Activated naive CD8-positive, alpha-beta T cell (primary cell): Measurements from ENCODE around the gene KEL.

Source experiments
- H3K27ac Mint-ChIP-seq: one replicate; pipeline ENCODE4 v1.8.0; 2021; ENCODE audit warnings: mixed read lengths
- H3K27me3 Mint-ChIP-seq: one replicate; pipeline ENCODE4 v1.8.0; 2021; ENCODE audit warnings: mixed read lengths
- H3K36me3 Mint-ChIP-seq: one replicate; pipeline ENCODE4 v1.8.0; 2021; ENCODE audit warnings: mixed read lengths
- H3K4me1 Mint-ChIP-seq: one replicate; pipeline ENCODE4 v1.8.0; 2021; ENCODE audit warnings: low read depth, mixed read lengths
- H3K4me3 Mint-ChIP-seq: one replicate; pipeline ENCODE4 v1.8.0; 2021; ENCODE audit warnings: mild to moderate bottlenecking, mixed read lengths
- H3K9me3 Mint-ChIP-seq: one replicate; pipeline ENCODE4 v1.8.0; 2021; ENCODE audit warnings: low read depth, mixed read lengths

The KEL gene

DNA sequence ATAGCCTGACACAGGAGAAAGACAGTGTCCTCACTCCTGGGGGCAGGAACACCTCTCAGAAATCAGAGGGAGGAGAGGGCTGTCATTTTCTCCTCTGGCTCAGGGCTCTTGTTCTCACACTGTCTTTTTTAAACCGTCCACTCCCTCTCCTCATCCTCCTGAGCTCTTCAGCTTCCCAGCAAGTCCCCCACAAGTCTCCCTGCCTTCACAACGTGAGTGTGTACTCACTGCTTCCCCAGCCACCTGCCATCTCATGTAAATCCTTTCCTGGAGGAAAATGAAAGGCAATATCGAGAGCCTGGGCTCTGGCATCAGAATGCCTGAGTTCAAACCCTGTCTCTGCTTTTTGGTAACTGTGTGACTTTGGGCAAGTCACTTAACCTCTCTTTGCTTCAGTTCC is 17.2 kb downstream of the KEL start:
- Mint-ChIP-seq H3K4me3 (no peak overlapping the region), H3K4me1 (no peaks in the 10 kb centered on the region), H3K27ac (no peak overlapping the region), H3K27me3 (peaks cover 2% of the 10 kb centered on the region), H3K36me3 (no peaks in the 10 kb centered on the region), H3K9me3 (no peaks in the 10 kb centered on the region)

DNA sequence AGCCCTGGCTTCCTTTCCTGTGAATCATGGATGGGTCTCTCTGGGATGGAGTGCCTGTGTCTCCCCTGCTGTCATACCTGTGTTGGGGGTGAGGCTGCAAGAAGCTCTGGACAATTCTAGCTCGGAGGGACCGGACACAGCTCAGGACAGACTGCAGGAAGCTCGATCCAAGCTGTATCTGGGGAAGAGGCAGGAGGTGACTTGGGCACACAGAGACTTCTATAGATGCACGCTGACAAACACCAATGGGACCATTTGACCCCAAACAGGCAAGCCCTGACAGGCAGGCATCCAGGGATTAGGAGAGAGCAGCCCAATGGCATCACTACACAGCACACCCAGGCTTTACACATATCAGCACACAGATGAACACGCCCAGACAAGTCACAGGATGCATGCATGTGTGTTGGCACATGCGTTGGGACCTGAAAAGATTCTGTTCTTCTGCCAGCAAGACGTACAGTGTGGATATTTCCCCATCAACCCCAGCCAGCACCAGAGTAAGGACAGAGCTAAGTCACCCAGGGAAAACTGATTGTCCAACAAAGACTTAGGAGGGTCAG is 18.4 kb downstream of the KEL start:
- no peaks in the 10 kb centered on the region for H3K36me3 Mint-ChIP-seq
- no peak overlapping the region for H3K4me3 Mint-ChIP-seq
- H3K27ac Mint-ChIP-seq = no peak overlapping the region
- no peaks in the 10 kb centered on the region for H3K4me1 Mint-ChIP-seq
- H3K27me3 Mint-ChIP-seq = peaks cover 2% of the 10 kb centered on the region
- H3K9me3 Mint-ChIP-seq = no peaks in the 10 kb centered on the region

DNA sequence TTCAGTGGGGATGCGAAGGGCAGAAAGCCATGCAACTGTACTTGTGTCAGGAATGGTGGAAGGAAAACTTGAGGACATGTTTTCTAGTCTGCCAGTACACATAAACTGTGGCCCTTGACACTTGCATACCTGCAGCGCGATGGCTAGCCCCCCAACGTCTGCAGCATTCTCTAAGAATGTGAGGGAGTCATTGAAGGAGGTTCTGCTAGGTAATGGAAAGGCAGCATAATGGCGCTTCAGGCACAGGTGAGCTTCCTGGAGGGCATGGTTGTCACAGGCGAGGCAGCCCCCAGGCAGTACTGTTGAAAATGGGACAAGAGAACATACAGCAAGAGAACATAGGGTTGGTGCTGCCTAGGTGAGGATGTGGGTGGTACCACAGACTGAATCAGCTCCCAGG is 19.4 kb downstream of the KEL start:
- no peaks in the 10 kb centered on the region for H3K4me1 Mint-ChIP-seq
- no peak overlapping the region for H3K4me3 Mint-ChIP-seq
- H3K27me3 Mint-ChIP-seq = peaks cover 2% of the 10 kb centered on the region
- H3K27ac Mint-ChIP-seq = no peak overlapping the region
- H3K36me3 Mint-ChIP-seq = no peaks in the 10 kb centered on the region
- H3K9me3 Mint-ChIP-seq = no peaks in the 10 kb centered on the region

DNA sequence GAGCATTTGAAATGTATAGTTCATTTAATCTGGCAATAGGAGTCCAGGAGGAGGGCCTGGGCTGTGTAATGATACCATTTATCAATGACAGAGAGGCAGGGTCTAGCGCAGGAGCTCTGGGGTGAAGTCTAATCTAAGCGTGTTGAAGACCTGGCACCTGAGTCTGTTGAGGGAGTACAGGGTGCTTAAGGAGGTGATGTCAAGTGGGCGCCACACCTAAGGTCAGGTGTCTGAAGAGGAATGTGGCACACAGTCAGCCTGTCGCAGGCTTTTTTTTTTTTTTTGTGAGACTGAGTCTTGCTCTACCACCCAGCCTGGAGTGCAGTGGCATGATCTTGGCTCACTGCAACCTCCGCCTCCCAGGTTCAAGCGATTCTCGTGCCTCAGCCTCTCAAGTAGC is 20.6 kb downstream of the KEL start:
- H3K4me1 Mint-ChIP-seq = no peaks in the 10 kb centered on the region
- H3K27me3 Mint-ChIP-seq = no peaks in the 10 kb centered on the region
- no peaks in the 10 kb centered on the region for H3K9me3 Mint-ChIP-seq
- no peaks in the 10 kb centered on the region for H3K36me3 Mint-ChIP-seq
- H3K4me3 Mint-ChIP-seq = no peak overlapping the region
- no peak overlapping the region for H3K27ac Mint-ChIP-seq

DNA sequence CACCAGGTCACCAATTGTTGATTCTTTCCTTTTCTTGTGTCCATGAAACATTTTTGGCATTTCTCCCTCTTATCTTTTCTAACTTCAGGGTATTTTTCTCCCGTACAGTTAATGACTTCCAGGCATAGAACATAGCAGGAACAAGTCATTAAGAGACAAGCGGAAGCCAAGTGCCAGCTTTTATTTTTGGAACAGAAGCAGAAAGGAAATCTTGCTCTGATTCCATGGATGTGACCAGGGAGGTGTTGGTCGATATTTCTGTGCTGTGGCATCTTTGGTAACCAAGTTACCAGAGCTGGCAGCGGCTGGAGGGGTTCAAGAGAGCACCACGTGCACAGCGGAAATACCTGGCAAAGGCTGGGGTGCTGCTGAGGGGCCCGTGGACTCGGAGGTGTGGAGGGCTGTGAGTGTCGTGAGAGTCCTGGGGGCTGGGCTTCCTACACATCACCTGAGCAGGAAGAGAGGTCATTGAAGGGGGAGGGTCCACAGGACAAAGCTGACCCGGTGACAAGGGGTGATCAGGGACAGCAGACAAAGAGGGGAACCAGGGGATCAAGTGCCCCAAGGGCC is 21.1 kb downstream of the KEL start:
- H3K4me3 Mint-ChIP-seq = no peak overlapping the region
- no peaks in the 10 kb centered on the region for H3K27me3 Mint-ChIP-seq
- no peak overlapping the region for H3K27ac Mint-ChIP-seq
- no peaks in the 10 kb centered on the region for H3K9me3 Mint-ChIP-seq
- no peaks in the 10 kb centered on the region for H3K36me3 Mint-ChIP-seq
- H3K4me1 Mint-ChIP-seq = no peaks in the 10 kb centered on the region

DNA sequence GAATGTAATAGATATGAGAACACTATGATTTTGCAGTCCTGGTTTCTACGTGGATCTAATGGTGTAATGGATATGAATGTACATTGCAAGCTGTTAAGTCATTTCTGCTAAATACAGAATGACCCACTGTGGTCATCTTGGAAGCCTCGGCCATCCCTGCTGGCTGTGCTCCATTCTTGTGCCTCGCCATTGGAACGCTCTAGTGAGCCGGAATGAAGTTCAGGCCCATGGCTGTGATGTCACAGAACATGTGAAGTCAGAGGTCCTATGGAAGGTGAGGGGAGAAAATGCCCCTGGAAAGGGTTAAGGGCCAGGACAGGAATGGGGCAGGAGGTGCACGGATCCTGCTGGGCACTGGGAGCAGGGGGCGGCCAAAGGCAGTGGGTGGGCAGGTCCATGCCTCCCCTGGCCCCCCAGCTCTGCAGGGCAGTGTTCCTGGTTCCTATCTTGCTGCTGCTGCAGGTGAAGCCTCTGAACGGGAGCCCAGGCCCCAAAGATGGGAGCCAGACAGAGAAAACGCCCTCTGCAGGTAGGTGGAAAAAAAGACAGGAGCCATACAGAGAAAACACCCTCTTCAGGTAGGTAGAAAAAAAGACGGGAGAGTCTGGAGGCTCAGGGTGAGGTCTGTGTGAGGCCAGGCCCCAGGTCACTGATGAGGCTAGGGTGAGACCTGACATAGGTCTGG is 22.8 kb downstream of the KEL start, which contains the start of gene LLCFC1:
LLCFC1 (plus strand) TSS at position 259 of the 685 bp plus-strand sequence; CDS start at position 397, 138 bp downstream.
- no peaks in the 10 kb centered on the region for H3K36me3 Mint-ChIP-seq
- H3K4me1 Mint-ChIP-seq = no peaks in the 10 kb centered on the region
- no peak within 1 kb of the TSS for H3K27ac Mint-ChIP-seq
- no peak within 1 kb of the TSS for H3K4me3 Mint-ChIP-seq
- no peaks in the 10 kb centered on the region for H3K9me3 Mint-ChIP-seq
- no peaks in the 10 kb centered on the region for H3K27me3 Mint-ChIP-seq

DNA sequence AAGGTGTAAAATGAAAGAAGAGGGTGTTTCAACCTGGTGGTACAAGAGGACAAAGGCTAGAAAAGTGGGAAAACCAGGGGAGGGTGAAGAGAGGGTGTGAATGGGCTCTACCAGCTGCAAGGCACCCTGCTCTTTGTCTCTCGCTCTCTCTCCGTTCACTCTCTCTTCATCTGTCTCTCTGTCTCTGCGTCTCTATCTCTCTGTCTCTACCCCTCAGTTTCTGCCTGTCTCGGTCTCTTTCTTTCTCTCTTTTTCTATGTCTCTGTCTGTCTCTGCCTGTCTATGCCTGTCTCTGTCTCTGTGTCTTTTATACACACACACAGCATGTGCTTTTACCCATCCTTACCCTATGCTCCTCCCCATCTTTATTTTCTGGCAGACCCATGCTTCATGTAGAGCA is 23.6 kb downstream of the KEL start:
- Mint-ChIP-seq H3K36me3 (no peaks in the 10 kb centered on the region), H3K27me3 (no peaks in the 10 kb centered on the region), H3K4me1 (no peaks in the 10 kb centered on the region), H3K4me3 (no peak overlapping the region), H3K27ac (no peak overlapping the region), H3K9me3 (no peaks in the 10 kb centered on the region)

DNA sequence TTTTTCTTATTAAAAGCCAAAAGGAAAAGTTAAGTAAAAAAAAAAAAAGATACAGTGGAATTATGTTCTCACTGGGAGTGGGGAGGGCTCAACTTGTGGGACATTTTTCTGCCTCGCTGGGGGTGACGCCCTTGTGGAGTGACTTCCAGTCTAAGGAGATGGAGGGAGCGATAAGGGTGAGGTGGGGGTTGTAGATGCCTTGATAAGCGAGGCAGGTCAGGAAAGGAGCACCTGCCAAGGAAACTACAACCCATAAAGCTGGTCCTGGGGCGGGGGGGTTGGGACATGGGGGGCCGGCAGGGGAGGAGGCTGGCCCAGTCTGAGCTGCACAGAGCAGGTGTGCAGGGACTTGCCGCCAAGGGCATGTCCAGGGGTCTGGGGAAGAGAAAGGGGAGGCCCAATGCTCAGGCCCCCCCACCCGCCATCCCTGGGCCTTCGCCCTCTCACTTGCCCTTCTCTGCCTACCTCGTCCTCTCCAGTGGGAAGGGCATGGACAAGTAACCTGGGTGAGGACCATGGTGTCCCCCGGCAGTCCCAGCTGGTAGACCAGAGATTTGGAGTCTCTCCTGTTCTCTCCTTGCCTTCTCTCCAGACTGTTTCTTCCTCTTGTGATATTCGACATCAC is 26.1 kb downstream of the KEL start:
- Mint-ChIP-seq H3K9me3 (no peaks in the 10 kb centered on the region), H3K4me3 (no peak overlapping the region), H3K27ac (no peak overlapping the region), H3K27me3 (no peaks in the 10 kb centered on the region), H3K36me3 (no peaks in the 10 kb centered on the region), H3K4me1 (no peaks in the 10 kb centered on the region)

DNA sequence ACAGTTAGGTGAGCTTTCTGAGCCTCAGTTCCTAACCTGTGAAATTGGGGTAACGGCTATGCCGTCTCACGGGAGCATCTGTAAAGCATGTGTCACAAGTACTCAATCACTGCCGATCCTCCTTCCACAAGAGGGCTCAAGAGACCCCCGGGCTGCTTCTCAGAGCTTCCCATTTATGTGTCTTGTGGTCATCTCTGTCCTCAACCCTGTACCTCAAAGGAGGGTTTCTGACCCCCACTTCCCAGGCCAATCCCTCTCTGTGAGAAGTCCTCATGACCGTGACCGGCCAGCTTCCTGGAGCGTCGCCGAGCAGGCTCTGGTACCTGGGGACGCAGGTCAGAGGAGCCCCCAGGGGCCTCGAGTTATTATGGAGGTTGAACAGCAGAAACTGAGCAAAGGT is 28.1 kb downstream of the KEL start:
- no peaks in the 10 kb centered on the region for H3K4me1 Mint-ChIP-seq
- H3K4me3 Mint-ChIP-seq = no peak overlapping the region
- no peak overlapping the region for H3K27ac Mint-ChIP-seq
- H3K27me3 Mint-ChIP-seq = no peaks in the 10 kb centered on the region
- H3K36me3 Mint-ChIP-seq = no peaks in the 10 kb centered on the region
- no peaks in the 10 kb centered on the region for H3K9me3 Mint-ChIP-seq

DNA sequence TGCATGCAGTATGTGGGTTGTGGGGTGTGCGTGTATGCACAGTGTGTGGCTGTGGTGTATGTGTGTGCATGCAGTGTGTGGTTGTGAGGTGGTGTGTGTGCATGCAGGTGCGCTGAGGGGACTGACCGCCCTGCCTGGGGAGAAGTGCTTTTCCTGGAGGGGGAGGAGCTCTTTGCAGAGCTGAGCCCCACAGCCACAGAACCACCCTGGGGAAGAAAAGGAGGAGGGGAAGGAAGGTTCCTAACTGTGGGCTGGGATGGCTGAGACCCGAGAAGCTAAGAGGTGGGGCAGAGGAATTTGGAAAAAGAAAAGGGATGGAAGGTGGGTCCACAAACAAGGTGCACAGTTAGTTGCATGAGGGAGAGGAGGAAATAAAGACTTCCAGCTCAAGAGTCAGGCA is 28.5 kb downstream of the KEL start, which contains the start of gene TRPV5:
TRPV5 (minus strand) TSS at position 123 of the 400 bp plus-strand sequence. CDS start 287 bp downstream, outside the sequence.
- H3K27ac Mint-ChIP-seq = no peak within 1 kb of the TSS

DNA sequence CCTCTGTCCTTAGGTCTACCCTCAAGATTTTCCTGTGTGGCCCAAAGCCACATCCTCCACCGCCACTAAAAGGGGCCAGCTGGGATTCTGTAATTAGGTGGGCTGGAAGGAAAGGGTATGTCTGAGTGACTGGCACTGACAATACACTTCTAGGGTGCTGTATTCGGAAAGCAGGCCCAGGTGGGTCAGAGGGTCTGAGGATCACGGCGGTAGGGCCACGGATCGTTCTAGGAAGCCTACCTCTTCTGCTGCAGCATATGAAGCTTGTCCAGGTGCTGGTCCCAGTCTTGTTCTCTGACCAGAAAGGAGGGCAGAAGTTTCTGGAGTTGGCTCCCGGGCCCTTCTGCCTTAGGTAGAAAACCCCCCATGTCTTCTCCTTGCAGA is 29.1 kb downstream of the KEL start:
- no peak overlapping the region for H3K4me3 Mint-ChIP-seq

More for the DNA sequence above, 28.5 kb downstream of the KEL start, which contains the start of gene TRPV5:
- H3K4me1 Mint-ChIP-seq = no peaks in the 10 kb centered on the region
- no peak within 1 kb of the TSS for H3K4me3 Mint-ChIP-seq
- no peaks in the 10 kb centered on the region for H3K27me3 Mint-ChIP-seq
- no peaks in the 10 kb centered on the region for H3K36me3 Mint-ChIP-seq
- no peaks in the 10 kb centered on the region for H3K9me3 Mint-ChIP-seq

DNA sequence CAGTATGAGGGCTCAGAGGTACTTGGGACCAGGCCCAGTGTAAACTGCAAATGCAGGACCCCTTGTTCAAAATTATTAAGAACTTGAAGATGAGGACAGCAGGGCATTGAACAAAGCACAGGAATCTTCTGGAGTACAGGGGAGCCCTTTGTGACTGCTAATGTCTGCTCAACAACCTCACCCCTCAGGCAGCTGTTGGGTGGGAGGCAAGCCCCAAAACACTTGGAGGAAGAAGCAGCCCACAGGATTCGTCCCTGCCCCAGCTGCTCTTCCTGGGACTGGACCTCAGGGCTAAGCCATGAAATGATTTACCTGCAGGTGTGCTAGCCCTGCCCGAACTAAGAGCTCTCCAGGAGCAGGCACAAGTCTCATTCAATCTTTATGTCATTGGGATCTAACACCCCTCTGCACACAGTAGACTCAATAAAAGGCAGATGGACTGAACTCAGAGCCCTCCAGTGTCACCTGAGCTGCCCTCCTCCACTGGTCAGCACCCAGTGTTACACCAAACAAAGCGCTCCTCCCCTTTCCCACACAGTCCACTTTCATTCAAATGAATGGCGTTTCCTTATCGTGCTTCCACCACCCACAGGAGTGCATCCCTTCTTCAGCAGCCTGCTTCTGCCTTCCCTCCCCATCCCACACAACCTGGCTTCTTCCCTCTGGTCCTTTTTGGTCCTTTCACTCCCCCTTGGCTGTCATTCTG is 29.6 kb downstream of the KEL start:
- H3K4me1 Mint-ChIP-seq = no peaks in the 10 kb centered on the region
- no peak overlapping the region for H3K4me3 Mint-ChIP-seq
- H3K27me3 Mint-ChIP-seq = no peaks in the 10 kb centered on the region
- H3K9me3 Mint-ChIP-seq = no peaks in the 10 kb centered on the region
- no peak overlapping the region for H3K27ac Mint-ChIP-seq
- no peaks in the 10 kb centered on the region for H3K36me3 Mint-ChIP-seq

More for the DNA sequence above, 29.1 kb downstream of the KEL start:
- H3K4me1 Mint-ChIP-seq = no peaks in the 10 kb centered on the region
- no peak overlapping the region for H3K27ac Mint-ChIP-seq
- H3K9me3 Mint-ChIP-seq = no peaks in the 10 kb centered on the region
- no peaks in the 10 kb centered on the region for H3K36me3 Mint-ChIP-seq
- H3K27me3 Mint-ChIP-seq = no peaks in the 10 kb centered on the region

DNA sequence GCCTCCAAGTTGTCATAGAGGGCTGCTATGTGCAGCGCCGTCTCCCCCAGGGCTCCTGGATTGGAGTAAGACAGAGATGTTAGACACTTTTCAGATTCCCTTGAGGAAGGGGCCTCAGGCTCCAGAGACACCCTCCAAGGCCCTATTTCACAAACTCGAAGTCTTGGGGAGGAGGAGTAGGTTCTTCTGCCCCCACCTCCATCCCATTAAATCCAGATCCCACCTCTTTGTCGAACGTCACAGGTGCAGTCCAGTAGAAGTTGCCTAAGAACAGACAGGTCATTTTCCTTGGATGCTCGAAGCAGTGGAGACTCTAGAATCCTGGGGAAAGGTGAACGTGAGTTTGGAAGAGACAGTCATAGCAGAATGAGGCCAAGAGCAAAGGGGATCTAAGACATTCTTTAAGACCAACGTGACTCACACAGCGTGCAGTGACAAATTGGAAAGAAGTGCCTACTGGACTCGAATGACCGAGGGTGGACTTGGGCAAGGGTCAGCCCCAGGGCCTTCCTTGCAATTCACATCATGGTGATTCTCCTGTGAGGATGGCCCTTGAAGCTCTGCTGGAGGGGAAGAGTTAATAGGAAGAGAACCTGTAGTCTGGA is 31.9 kb downstream of the KEL start:
- no peaks in the 10 kb centered on the region for H3K9me3 Mint-ChIP-seq
- no peak overlapping the region for H3K4me3 Mint-ChIP-seq
- H3K27me3 Mint-ChIP-seq = peaks cover 1% of the 10 kb centered on the region
- no peak overlapping the region for H3K27ac Mint-ChIP-seq
- H3K36me3 Mint-ChIP-seq = no peaks in the 10 kb centered on the region
- H3K4me1 Mint-ChIP-seq = no peaks in the 10 kb centered on the region

DNA sequence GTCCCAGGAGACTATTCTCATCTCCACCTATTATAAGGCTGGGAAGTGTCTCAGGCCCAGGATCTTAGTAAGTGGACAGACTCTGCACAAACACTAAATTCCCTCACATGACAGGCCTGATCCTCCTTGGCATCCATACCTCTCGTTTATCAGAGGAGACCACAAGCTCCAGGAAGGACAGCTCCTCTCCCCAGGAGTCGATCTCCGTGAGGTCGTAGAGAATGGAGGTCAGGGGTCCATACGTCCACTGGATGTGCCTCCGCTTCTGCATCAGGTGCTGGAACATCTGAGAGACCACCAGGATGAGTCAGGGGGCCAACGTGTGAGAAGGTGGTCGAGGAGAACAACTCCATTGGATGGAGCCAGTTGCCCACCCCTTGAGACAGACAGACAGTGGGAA is 34.2 kb downstream of the KEL start:
- no peaks in the 10 kb centered on the region for H3K4me1 Mint-ChIP-seq
- H3K9me3 Mint-ChIP-seq = no peaks in the 10 kb centered on the region
- H3K27me3 Mint-ChIP-seq = peaks cover 1% of the 10 kb centered on the region
- no peaks in the 10 kb centered on the region for H3K36me3 Mint-ChIP-seq
- H3K4me3 Mint-ChIP-seq = no peak overlapping the region
- H3K27ac Mint-ChIP-seq = no peak overlapping the region
